WERI-Rb-1 (cell line): ENCODE data around the gene ATRNL1.

Experiments used
- DNase-seq: peaks from one replicate; pipeline ENCODE4 v3.0.0-alpha.2; 2020
- H3K27ac ChIP-seq: fragments of 250-450 bp; sonication (Bioruptor Pico); 2 replicates; pipeline ENCODE4 v1.5.1; 2020; ENCODE audit warnings: mild to moderate bottlenecking, moderate library complexity
- H3K27me3 ChIP-seq: fragments of 250-450 bp; sonication (Bioruptor Pico); 2 replicates; pipeline ENCODE4 v1.5.1; 2021; ENCODE audit warnings: mild to moderate bottlenecking, low read depth, moderate library complexity; ENCODE audit not compliant: insufficient read depth, severe bottlenecking
- H3K36me3 ChIP-seq: fragments of 250-450 bp; sonication (Bioruptor Pico); 2 replicates; pipeline ENCODE4 v1.5.1; 2020; ENCODE audit warnings: mild to moderate bottlenecking, moderate library complexity
- H3K4me3 ChIP-seq: 2 replicates; pipeline ENCODE4 v1.5.1; 2011; ENCODE audit warnings: low read depth, mild to moderate bottlenecking, control low read depth, low read length
- H3K9me3 ChIP-seq: fragments of 250-450 bp; sonication (Bioruptor Pico); 2 replicates; pipeline ENCODE4 v1.5.1; 2021; ENCODE audit warnings: mild to moderate bottlenecking, moderate library complexity; ENCODE audit not compliant: severe bottlenecking
- TF ChIP-seq, protein P1 (sequence below): IDR thresholded peaks from 2 replicates; pipeline ENCODE4 v1.5.1; 2011; ENCODE audit warnings: low read depth, mild to moderate bottlenecking, control low read depth, inconsistent platforms, low read length

Gene ATRNL1

DNA sequence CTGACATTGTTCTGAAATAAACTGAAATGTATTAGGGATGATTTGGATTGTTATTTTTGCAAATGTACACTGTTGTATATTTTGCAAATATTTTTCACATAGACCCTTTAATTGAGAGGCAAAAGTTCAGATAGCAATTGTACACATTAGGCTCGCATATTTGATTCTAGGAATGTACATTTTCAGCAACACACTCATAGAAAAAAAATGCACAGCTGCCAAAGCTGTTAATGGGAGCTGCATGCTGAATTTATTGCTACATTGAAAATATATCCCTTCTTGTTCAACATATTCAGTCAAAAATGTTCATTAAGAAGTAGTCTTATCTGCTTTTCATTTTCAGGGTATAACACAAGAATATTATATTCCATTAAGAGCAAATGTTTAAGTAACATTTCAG, 512.9 kb downstream of the ATRNL1 start:
- H3K4me3 ChIP-seq = no peak overlapping the region
- no peaks in the 10 kb centered on the region for H3K9me3 ChIP-seq
- H3K27ac ChIP-seq = no peak overlapping the region
- no peaks in the 10 kb centered on the region for H3K36me3 ChIP-seq
- TF ChIP-seq, protein P1, sequence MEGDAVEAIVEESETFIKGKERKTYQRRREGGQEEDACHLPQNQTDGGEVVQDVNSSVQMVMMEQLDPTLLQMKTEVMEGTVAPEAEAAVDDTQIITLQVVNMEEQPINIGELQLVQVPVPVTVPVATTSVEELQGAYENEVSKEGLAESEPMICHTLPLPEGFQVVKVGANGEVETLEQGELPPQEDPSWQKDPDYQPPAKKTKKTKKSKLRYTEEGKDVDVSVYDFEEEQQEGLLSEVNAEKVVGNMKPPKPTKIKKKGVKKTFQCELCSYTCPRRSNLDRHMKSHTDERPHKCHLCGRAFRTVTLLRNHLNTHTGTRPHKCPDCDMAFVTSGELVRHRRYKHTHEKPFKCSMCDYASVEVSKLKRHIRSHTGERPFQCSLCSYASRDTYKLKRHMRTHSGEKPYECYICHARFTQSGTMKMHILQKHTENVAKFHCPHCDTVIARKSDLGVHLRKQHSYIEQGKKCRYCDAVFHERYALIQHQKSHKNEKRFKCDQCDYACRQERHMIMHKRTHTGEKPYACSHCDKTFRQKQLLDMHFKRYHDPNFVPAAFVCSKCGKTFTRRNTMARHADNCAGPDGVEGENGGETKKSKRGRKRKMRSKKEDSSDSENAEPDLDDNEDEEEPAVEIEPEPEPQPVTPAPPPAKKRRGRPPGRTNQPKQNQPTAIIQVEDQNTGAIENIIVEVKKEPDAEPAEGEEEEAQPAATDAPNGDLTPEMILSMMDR = no peak
- H3K27me3 ChIP-seq = no peaks in the 10 kb centered on the region
- DNase-seq = no peak

DNA sequence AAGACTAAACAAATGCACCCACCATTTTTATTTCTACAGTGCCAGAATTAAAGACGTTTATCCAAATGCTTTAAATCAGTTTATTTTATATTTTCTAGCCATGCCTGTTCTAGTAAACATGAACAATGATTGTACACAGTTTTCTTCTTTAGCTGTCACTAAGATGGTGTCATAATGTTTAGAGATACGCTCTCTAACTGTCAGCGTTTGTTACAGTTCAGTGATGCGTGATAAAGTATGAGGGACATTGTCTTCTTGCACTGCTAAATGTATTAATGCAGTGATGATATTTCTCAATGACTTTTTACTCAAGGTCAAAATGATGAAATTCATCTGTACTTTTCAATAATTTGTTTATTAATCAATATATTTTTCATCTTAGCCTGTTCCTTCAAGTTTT, 513.6 kb downstream of the ATRNL1 start:
- Histone ChIP-seq H3K4me3 (no peak overlapping the region), H3K27me3 (no peaks in the 10 kb centered on the region), H3K27ac (no peak overlapping the region), H3K36me3 (no peaks in the 10 kb centered on the region), H3K9me3 (no peaks in the 10 kb centered on the region)
- DNase-seq = no peak
- TF ChIP-seq, protein P1 = no peak

DNA sequence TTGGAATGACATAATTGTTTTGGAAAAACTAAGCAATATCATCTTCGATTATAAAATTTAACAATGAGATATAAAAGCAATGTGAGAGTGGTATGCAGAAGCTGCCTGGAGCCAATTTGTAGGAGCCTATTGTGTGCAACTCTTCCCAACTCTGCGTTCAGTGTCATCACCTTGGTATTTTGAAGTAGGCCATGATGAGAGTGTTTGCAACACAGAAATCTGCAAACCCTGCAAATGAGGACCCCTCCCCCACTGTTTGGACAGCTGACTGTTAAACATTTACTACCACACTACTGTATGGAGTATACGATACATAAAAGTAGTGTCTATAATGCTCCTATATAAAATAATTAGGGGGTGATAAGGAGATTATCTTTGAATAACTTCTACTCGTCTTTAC, 531.3 kb downstream of the ATRNL1 start:
- H3K27ac ChIP-seq = no peak overlapping the region
- DNase-seq = no peak
- TF ChIP-seq, protein P1 = no peak
- no peak overlapping the region for H3K4me3 ChIP-seq
- H3K36me3 ChIP-seq = no peaks in the 10 kb centered on the region
- no peaks in the 10 kb centered on the region for H3K9me3 ChIP-seq
- H3K27me3 ChIP-seq = no peaks in the 10 kb centered on the region

DNA sequence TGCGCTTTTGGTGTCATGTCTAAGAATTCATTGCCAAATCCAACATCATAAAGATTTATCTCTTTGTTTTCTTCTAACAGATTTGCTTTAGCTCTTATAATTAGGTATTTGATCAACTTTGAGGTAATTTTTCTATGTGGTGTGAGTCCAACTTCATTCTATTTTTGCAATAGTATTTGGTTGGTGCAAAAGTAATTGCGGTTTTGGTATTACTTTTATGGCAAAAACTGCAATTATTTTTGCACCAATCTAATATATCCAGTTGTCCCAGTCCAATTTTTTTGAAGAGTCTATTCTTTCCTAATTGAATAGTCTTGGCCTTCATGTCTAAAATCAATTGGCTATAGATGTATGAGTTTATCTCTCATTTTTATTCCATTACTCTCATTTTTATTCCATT, 535.5 kb downstream of the ATRNL1 start:
- no peak for DNase-seq
- H3K36me3 ChIP-seq = no peaks in the 10 kb centered on the region
- TF ChIP-seq, protein P1 = no peak
- no peaks in the 10 kb centered on the region for H3K9me3 ChIP-seq
- no peak overlapping the region for H3K27ac ChIP-seq
- H3K4me3 ChIP-seq = no peak overlapping the region
- no peaks in the 10 kb centered on the region for H3K27me3 ChIP-seq

DNA sequence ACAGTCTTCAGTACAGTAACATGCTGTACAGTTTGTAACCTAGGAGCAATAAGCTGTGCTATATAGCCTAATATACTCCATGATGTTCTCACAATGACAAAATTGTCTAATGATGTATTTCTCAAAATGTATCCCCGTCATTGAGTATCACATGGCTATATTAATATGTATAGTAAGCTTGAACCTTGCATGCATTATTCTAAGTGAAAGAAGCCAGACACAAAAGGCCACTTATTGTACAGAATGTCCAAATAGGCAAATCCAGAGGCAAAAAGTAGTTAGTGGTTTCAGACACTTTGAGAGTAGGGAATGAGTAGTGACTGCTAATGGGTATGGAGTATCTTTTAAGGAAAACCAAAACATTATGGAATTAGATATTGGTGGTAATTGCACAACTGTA, 545.1 kb downstream of the ATRNL1 start:
- no peaks in the 10 kb centered on the region for H3K9me3 ChIP-seq
- no peak overlapping the region for H3K4me3 ChIP-seq
- no peaks in the 10 kb centered on the region for H3K27me3 ChIP-seq
- TF ChIP-seq, protein P1 = no peak
- H3K27ac ChIP-seq = no peak overlapping the region
- DNase-seq = no peak
- H3K36me3 ChIP-seq = no peaks in the 10 kb centered on the region

DNA sequence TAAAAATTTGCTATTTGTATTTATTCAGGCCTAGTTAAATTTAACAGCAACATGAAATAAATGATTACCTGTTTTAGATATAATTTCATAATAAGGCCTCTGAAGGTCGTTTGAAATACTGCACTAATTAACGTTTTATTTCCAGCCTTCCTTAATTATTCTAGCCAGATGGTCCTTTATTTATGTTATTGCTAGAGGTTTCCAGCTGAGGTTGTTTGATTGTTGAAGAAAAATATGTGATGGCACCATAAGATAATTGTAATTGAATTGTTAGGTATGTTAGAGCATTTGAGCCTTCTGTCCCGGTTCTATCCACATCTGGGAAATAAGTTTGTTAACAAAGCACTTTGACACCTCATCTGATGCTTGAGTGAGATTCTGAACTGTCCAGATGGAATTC, 556.1 kb downstream of the ATRNL1 start:
- Histone ChIP-seq H3K9me3 (no peaks in the 10 kb centered on the region), H3K27me3 (no peaks in the 10 kb centered on the region), H3K36me3 (no peaks in the 10 kb centered on the region), H3K27ac (no peak overlapping the region), H3K4me3 (no peak overlapping the region)
- TF ChIP-seq, protein P1 = no peak
- no peak for DNase-seq
